Neuronal stem cell (in vitro differentiated cells): ENCODE results near the gene CARMIL1.

ENCODE experiments used
- DNase-seq: peaks from one replicate; pipeline ENCODE4 v3.0.0-alpha.2; 2013; ENCODE audit warnings: low spot score
- H2AFZ ChIP-seq: one replicate; pipeline ENCODE4 v1.6.1; 2013; ENCODE audit warnings: mild to moderate bottlenecking, low read length, inconsistent platforms
- H2AK5ac ChIP-seq: 2 replicates; pipeline ENCODE4 v1.6.1; 2013; ENCODE audit warnings: low read depth, mild to moderate bottlenecking, inconsistent platforms, low read length, moderate library complexity, mixed read lengths
- H2BK120ac ChIP-seq: 2 replicates; pipeline ENCODE4 v1.6.1; 2013; ENCODE audit warnings: low read depth, mild to moderate bottlenecking, inconsistent platforms, low read length, moderate library complexity, mixed read lengths
- H2BK12ac ChIP-seq: one replicate; pipeline ENCODE4 v1.6.1; 2013; ENCODE audit warnings: low read length, inconsistent platforms
- H2BK15ac ChIP-seq: 2 replicates; pipeline ENCODE4 v1.6.1; 2013; ENCODE audit warnings: mild to moderate bottlenecking, low read length, inconsistent platforms, mixed read lengths
- H2BK5ac ChIP-seq: one replicate; pipeline ENCODE4 v1.6.1; 2013; ENCODE audit warnings: inconsistent platforms, mild to moderate bottlenecking, low read length, moderate library complexity
- H3K14ac ChIP-seq: one replicate; pipeline ENCODE4 v1.6.1; 2013; ENCODE audit warnings: low read length, inconsistent platforms
- H3K18ac ChIP-seq: 2 replicates; pipeline ENCODE4 v1.6.1; 2013; ENCODE audit warnings: low read length, inconsistent platforms
- H3K23ac ChIP-seq: 2 replicates; pipeline ENCODE4 v1.6.1; 2013; ENCODE audit warnings: low read depth, mild to moderate bottlenecking, mixed read lengths, low read length, inconsistent platforms; ENCODE audit not compliant: poor library complexity
- H3K27ac ChIP-seq: replicated peaks from 3 replicates; pipeline ENCODE4 v1.5.1; 2013; ENCODE audit warnings: low read length, inconsistent platforms
- H3K27me3 ChIP-seq, 3 experiments: 2 replicates each; pipeline ENCODE4 v1.6.1; 2013; ENCODE audit warnings: low read length in 3 of 3, mild to moderate bottlenecking in 2 of 3, inconsistent platforms in 1 of 3, low read depth in 1 of 3, mixed read lengths in 1 of 3, moderate library complexity in 1 of 3; ENCODE audit not compliant: control insufficient read depth in 3 of 3, insufficient read depth in 3 of 3
- H3K36me3 ChIP-seq, 2 donors: replicated peaks in 1 of 2; 2 replicates each; pipeline ENCODE4 v1.6.1; 2013; ENCODE audit warnings: low read length in 2 of 2; ENCODE audit not compliant: control insufficient read depth in 2 of 2, insufficient read depth in 2 of 2
- H3K4ac ChIP-seq: 2 replicates; pipeline ENCODE4 v1.6.1; 2013; ENCODE audit warnings: inconsistent platforms, mild to moderate bottlenecking, low read length, moderate library complexity
- H3K4me1 ChIP-seq, 2 donors: 1 replicate in 1 of 2; 2 replicates in 1 of 2; pipeline ENCODE4 v1.6.1; 2013; ENCODE audit warnings: low read length in 2 of 2, low read depth in 1 of 2; ENCODE audit not compliant: control insufficient read depth in 2 of 2, insufficient read depth in 1 of 2
- H3K4me2 ChIP-seq: one replicate; pipeline ENCODE4 v1.6.1; 2013; ENCODE audit warnings: mild to moderate bottlenecking, low read length, inconsistent platforms; ENCODE audit not compliant: insufficient read depth, poor library complexity, severe bottlenecking
- H3K4me3 ChIP-seq, 2 donors: 2 replicates each; pipeline ENCODE4 v1.5.1; 2013; ENCODE audit warnings: low read length in 2 of 2, mild to moderate bottlenecking in 2 of 2, inconsistent platforms in 1 of 2, moderate library complexity in 1 of 2
- H3K79me1 ChIP-seq: one replicate; pipeline ENCODE4 v1.6.1; 2013; ENCODE audit warnings: low read depth, mild to moderate bottlenecking, inconsistent platforms, low read length, moderate library complexity
- H3K9ac ChIP-seq: one replicate; pipeline ENCODE4 v1.6.1; 2013; ENCODE audit warnings: mild to moderate bottlenecking, low read depth, low read length, inconsistent platforms; ENCODE audit not compliant: poor library complexity
- H3K9me3 ChIP-seq, 2 donors: replicated peaks in 1 of 2; 2 replicates each; pipeline versions ENCODE3 to v1.6.1; 2013; ENCODE audit warnings: low read length in 2 of 2, mild to moderate bottlenecking in 2 of 2, inconsistent platforms in 1 of 2, low read depth in 1 of 2, mixed read lengths in 1 of 2, moderate library complexity in 1 of 2; ENCODE audit not compliant: control insufficient read depth in 2 of 2, insufficient read depth in 1 of 2
- H4K8ac ChIP-seq: one replicate; pipeline ENCODE4 v1.6.1; 2013; ENCODE audit warnings: low read depth, mild to moderate bottlenecking, inconsistent platforms, low read length, moderate library complexity
- H4K91ac ChIP-seq: one replicate; pipeline ENCODE4 v1.6.1; 2013; ENCODE audit warnings: low read length, low read depth, mild to moderate bottlenecking, inconsistent platforms; ENCODE audit not compliant: poor library complexity
- WGBS, 2 donors: extraction: QIAGEN DNeasy Blood & Tissue Kit; methylation state at CpG; one replicate each; pipeline ENCODE4 v1.1.7; 2013; ENCODE audit warnings: missing lambda C conversion rate in 2 of 2, mixed read lengths in 1 of 2; ENCODE audit not compliant: insufficient read length in 2 of 2, insufficient replicate concordance in 1 of 2; ENCODE audit errors: extremely low coverage in 2 of 2; 5-methylcytosine and 5-hydroxymethylcytosine counted together

The CARMIL1 gene

GRCh38 chr6:25410102-25410501 is 130.9 kb downstream of the CARMIL1 start:
- H3K4ac ChIP-seq = no peak overlapping the region
- no peak overlapping the region for H2BK120ac ChIP-seq
- no peak overlapping the region for H4K8ac ChIP-seq
- no peaks in the 10 kb centered on the region for H3K9me3 ChIP-seq
- no peak overlapping the region for H2BK15ac ChIP-seq
- H3K18ac ChIP-seq = no peak overlapping the region
- H2BK5ac ChIP-seq = no peak overlapping the region
- WGBS, 2 donors = no CpG with 5 or more reads among the region's 1 CpG
- no peak for DNase-seq
- H3K27me3 ChIP-seq = no peaks in the 10 kb centered on the region
- H2BK12ac ChIP-seq = no peak overlapping the region
- H3K36me3 ChIP-seq = no peaks in the 10 kb centered on the region
- H2AFZ ChIP-seq = no peak overlapping the region
- no peak overlapping the region for H4K91ac ChIP-seq
- no peak overlapping the region for H3K4me2 ChIP-seq
- no peak overlapping the region for H3K9ac ChIP-seq
- no peaks in the 10 kb centered on the region for H3K79me1 ChIP-seq
- peaks cover 0 to 6% of the 10 kb centered on the region in 2 donors for H3K4me1 ChIP-seq
- H3K23ac ChIP-seq = no peak overlapping the region
- H3K4me3 ChIP-seq = no peak overlapping the region
- H3K14ac ChIP-seq = no peak overlapping the region
- H2AK5ac ChIP-seq = no peak overlapping the region
- no peak overlapping the region for H3K27ac ChIP-seq

- H4K91ac ChIP-seq = no peak overlapping the region
- H3K27ac ChIP-seq = no peak overlapping the region
- WGBS, 2 donors = no CpG with 5 or more reads among the region's 7 CpGs
These were observed 132.3 kb downstream of the CARMIL1 start for GRCh38 chr6:25411316-25411950.

GRCh38 chr6:25413207-25413905 is 134.2 kb downstream of the CARMIL1 start:
- no peak overlapping the region for H3K9ac ChIP-seq
- no CpG with 5 or more reads among the region's 1 CpG for WGBS, 2 donors
- no peaks in the 10 kb centered on the region for H3K27me3 ChIP-seq
- no peak overlapping the region for H3K23ac ChIP-seq
- no peaks in the 10 kb centered on the region for H3K36me3 ChIP-seq
- no peak overlapping the region for H3K4me2 ChIP-seq
- H3K4ac ChIP-seq = no peak overlapping the region
- no peaks in the 10 kb centered on the region for H3K9me3 ChIP-seq
- no peak overlapping the region for H2AK5ac ChIP-seq
- no peak overlapping the region for H2BK12ac ChIP-seq
- no peak overlapping the region for H2BK120ac ChIP-seq
- H3K4me3 ChIP-seq = no peak overlapping the region
- DNase-seq = no peak
- H2BK5ac ChIP-seq = no peak overlapping the region
- no peaks in the 10 kb centered on the region for H3K79me1 ChIP-seq
- H3K27ac ChIP-seq = no peak overlapping the region
- peaks cover 0 to 6% of the 10 kb centered on the region in 2 donors for H3K4me1 ChIP-seq
- H3K18ac ChIP-seq = no peak overlapping the region
- no peak overlapping the region for H2BK15ac ChIP-seq
- no peak overlapping the region for H2AFZ ChIP-seq
- no peak overlapping the region for H3K14ac ChIP-seq
- no peak overlapping the region for H4K91ac ChIP-seq
- H4K8ac ChIP-seq = no peak overlapping the region

More at GRCh38 chr6:25411316-25411950, 132.3 kb downstream of the CARMIL1 start:
- no peaks in the 10 kb centered on the region for H3K79me1 ChIP-seq
- H3K4ac ChIP-seq = no peak overlapping the region
- no peak overlapping the region for H2BK120ac ChIP-seq
- H3K36me3 ChIP-seq = no peaks in the 10 kb centered on the region
- DNase-seq = no peak
- H2BK12ac ChIP-seq = no peak overlapping the region
- H3K14ac ChIP-seq = no peak overlapping the region
- H2AK5ac ChIP-seq = no peak overlapping the region
- H3K9me3 ChIP-seq = no peaks in the 10 kb centered on the region
- no peak overlapping the region for H4K8ac ChIP-seq
- H3K4me1 ChIP-seq = peaks cover 0 to 6% of the 10 kb centered on the region in 2 donors
- H3K18ac ChIP-seq = no peak overlapping the region
- H3K4me3 ChIP-seq = no peak overlapping the region
- no peak overlapping the region for H2BK5ac ChIP-seq
- H3K27me3 ChIP-seq = no peaks in the 10 kb centered on the region
- no peak overlapping the region for H2AFZ ChIP-seq
- H3K9ac ChIP-seq = no peak overlapping the region
- no peak overlapping the region for H3K4me2 ChIP-seq
- no peak overlapping the region for H3K23ac ChIP-seq
- no peak overlapping the region for H2BK15ac ChIP-seq

- Histone ChIP-seq H3K4me2 (no peak overlapping the region), H3K27me3 (no peaks in the 10 kb centered on the region), H3K27ac (no peak overlapping the region), H2AFZ (no peak overlapping the region), H3K4me3 (no peak overlapping the region), H3K14ac (no peak overlapping the region), H3K79me1 (no peaks in the 10 kb centered on the region), H3K18ac (no peak overlapping the region), H3K4ac (no peak overlapping the region), H4K91ac (no peak overlapping the region), H2BK5ac (no peak overlapping the region), H2BK12ac (no peak overlapping the region), H3K36me3 (no peaks in the 10 kb centered on the region), H2AK5ac (no peak overlapping the region), H4K8ac (no peak overlapping the region), H2BK15ac (no peak overlapping the region), H3K9ac (no peak overlapping the region), H2BK120ac (no peak overlapping the region), H3K23ac (no peak overlapping the region), H3K9me3 (no peaks in the 10 kb centered on the region), H3K4me1 (peaks cover 0 to 6% of the 10 kb centered on the region in 2 donors)
- no CpG with 5 or more reads among the region's 1 CpG for WGBS, 2 donors
- DNase-seq = no peak
These were observed 135.0 kb downstream of the CARMIL1 start for GRCh38 chr6:25414168-25414567.
